BE2C (cell line): ENCODE data around the gene CLCNKB.
A peak's percentile ranks its signal among the peaks of the same experiment; 100 is the strongest.

ENCODE experiments used
- DNase-seq: peaks from one replicate; pipeline ENCODE4 v3.0.0-alpha.2; 2020
- H3K27me3 ChIP-seq: fragments of 250-450 bp; sonication (Bioruptor Pico); 2 replicates; pipeline ENCODE4 v1.5.1; 2020; ENCODE audit warnings: mild to moderate bottlenecking
- H3K36me3 ChIP-seq: fragments of 250-450 bp; sonication (Bioruptor Pico); 2 replicates; pipeline ENCODE4 v1.5.1; 2020; ENCODE audit warnings: mild to moderate bottlenecking
- H3K4me1 ChIP-seq: fragments of 250-450 bp; sonication (Bioruptor Pico); 2 replicates; pipeline ENCODE4 v1.5.1; 2020
- H3K4me3 ChIP-seq: 2 replicates; pipeline ENCODE4 v1.5.1; 2011; ENCODE audit warnings: low read depth, low read length
- H3K9me3 ChIP-seq: fragments of 250-450 bp; sonication (Bioruptor Pico); 2 replicates; pipeline ENCODE4 v1.5.1; 2020
- CTCF ChIP-seq: IDR thresholded peaks from 2 replicates; pipeline ENCODE4 v1.5.1; 2012; ENCODE audit warnings: mild to moderate bottlenecking, low read depth, low read length

Gene CLCNKB

GRCh38 chr1:16010837-16011236 is 32.7 kb upstream of the CLCNKB start:
- Histone ChIP-seq H3K36me3 (no peaks in the 10 kb centered on the region), H3K4me1 (peaks cover 18% of the 10 kb centered on the region), H3K9me3 (no peaks in the 10 kb centered on the region), H3K27me3 (no peaks in the 10 kb centered on the region), H3K4me3 (no peak overlapping the region)
- no peak for TF ChIP-seq CTCF
- no peak for DNase-seq

GRCh38 chr1:16011936-16012589 is 31.5 kb upstream of the CLCNKB start:
- no peaks in the 10 kb centered on the region for H3K36me3 ChIP-seq
- H3K4me3 ChIP-seq = no peak overlapping the region

GRCh38 chr1:16012590-16013219 is 30.9 kb upstream of the CLCNKB start:
- peak; percentile 63 for DNase-seq
- peak overlapping the region; percentile 29 for H3K4me3 ChIP-seq

More at GRCh38 chr1:16011936-16012589, 31.5 kb upstream of the CLCNKB start:
- Histone ChIP-seq H3K4me1 (peaks cover 18% of the 10 kb centered on the region), H3K9me3 (no peaks in the 10 kb centered on the region), H3K27me3 (no peaks in the 10 kb centered on the region)
- DNase-seq = no peak
- TF ChIP-seq CTCF = no peak

GRCh38 chr1:16013220-16013907 is 30.2 kb upstream of the CLCNKB start:
- peak; percentile 48 for DNase-seq
- H3K9me3 ChIP-seq = no peaks in the 10 kb centered on the region
- H3K27me3 ChIP-seq = no peaks in the 10 kb centered on the region
- peaks cover 29% of the 10 kb centered on the region for H3K4me1 ChIP-seq
- peak overlapping the region; percentile 29 for H3K4me3 ChIP-seq
- TF ChIP-seq CTCF = no peak
- no peaks in the 10 kb centered on the region for H3K36me3 ChIP-seq

More at GRCh38 chr1:16012590-16013219, 30.9 kb upstream of the CLCNKB start:
- no peak for TF ChIP-seq CTCF
- Histone ChIP-seq H3K27me3 (no peaks in the 10 kb centered on the region), H3K9me3 (no peaks in the 10 kb centered on the region), H3K4me1 (peaks cover 23% of the 10 kb centered on the region), H3K36me3 (no peaks in the 10 kb centered on the region)

GRCh38 chr1:16013908-16014258 is 29.7 kb upstream of the CLCNKB start:
- Histone ChIP-seq H3K9me3 (no peaks in the 10 kb centered on the region), H3K27me3 (no peaks in the 10 kb centered on the region), H3K4me1 (peaks cover 34% of the 10 kb centered on the region), H3K36me3 (no peaks in the 10 kb centered on the region), H3K4me3 (no peak overlapping the region)
- no peak for DNase-seq
- TF ChIP-seq CTCF = no peak
